ENCODE measurements around the gene IL3.

IL3 gene

GRCh38 chr5:132012371-132013005, 48.0 kb upstream of the IL3 start:
- Histone ChIP-seq H3K4me3 (ENCODE audit: low read length in 2 of 2) (no peak overlapping the region), H3K9me3 (replicated peaks in 1 of 2; ENCODE audit: control insufficient read depth in 2 of 2, insufficient read depth in 1 of 2, low read depth in 1 of 2, low read length in 2 of 2) (no peaks in the 10 kb centered on the region), H2AFZ (ENCODE audit: low read length) (no peak overlapping the region), H3K9ac (ENCODE audit: low read depth, low read length, poor library complexity) (no peak overlapping the region), H3K27me3 (ENCODE audit: control insufficient read depth in 3 of 3, insufficient read depth in 3 of 3, low read depth in 1 of 3, low read length in 3 of 3) (peaks cover 4 to 49% (median 33%) of the 10 kb centered on the region in 3 experiments), H2BK5ac (ENCODE audit: low read length) (no peak overlapping the region), H2BK15ac (ENCODE audit: low read length) (no peak overlapping the region), H3K4ac (ENCODE audit: low read length) (no peak overlapping the region), H2BK12ac (ENCODE audit: low read length) (no peak overlapping the region), H2BK120ac (ENCODE audit: low read depth, low read length) (no peak overlapping the region), H3K23ac (ENCODE audit: low read depth, low read length, poor library complexity) (no peak overlapping the region), H3K36me3 (replicated peaks in 1 of 2; ENCODE audit: control insufficient read depth in 2 of 2, insufficient read depth in 2 of 2, low read length in 2 of 2) (no peaks in the 10 kb centered on the region), H3K18ac (ENCODE audit: low read length) (no peak overlapping the region), H3K27ac (replicated peaks; ENCODE audit: low read length) (no peak overlapping the region), H3K4me1 (ENCODE audit: control insufficient read depth in 2 of 2, insufficient read depth in 1 of 2, low read depth in 1 of 2, low read length in 2 of 2) (peaks cover 4 to 5% of the 10 kb centered on the region in 2 donors), H3K4me2 (ENCODE audit: insufficient read depth, low read length, poor library complexity, severe bottlenecking) (no peak overlapping the region), H4K8ac (ENCODE audit: low read depth, low read length) (no peak overlapping the region), H2AK5ac (ENCODE audit: low read depth, low read length) (no peak overlapping the region), H3K14ac (ENCODE audit: low read length) (no peak overlapping the region), H3K79me1 (ENCODE audit: low read depth, low read length) (no peaks in the 10 kb centered on the region), H4K91ac (ENCODE audit: low read depth, low read length, poor library complexity) (no peak overlapping the region)
- DNase-seq (ENCODE audit: low spot score) = peak; percentile 72
- WGBS, 2 donors (ENCODE audit: extremely low coverage in 2 of 2, insufficient read length in 2 of 2, insufficient replicate concordance in 1 of 2) = no CpG with 5 or more reads among the region's 7 CpGs

GRCh38 chr5:132013006-132013689, 47.3 kb upstream of the IL3 start:
- Histone ChIP-seq H2AFZ (ENCODE audit: low read length) (no peak overlapping the region), H3K79me1 (ENCODE audit: low read depth, low read length) (no peaks in the 10 kb centered on the region), H3K36me3 (replicated peaks in 1 of 2; ENCODE audit: control insufficient read depth in 2 of 2, insufficient read depth in 2 of 2, low read length in 2 of 2) (no peaks in the 10 kb centered on the region), H3K14ac (ENCODE audit: low read length) (no peak overlapping the region), H2AK5ac (ENCODE audit: low read depth, low read length) (no peak overlapping the region), H3K27me3 (ENCODE audit: control insufficient read depth in 3 of 3, insufficient read depth in 3 of 3, low read depth in 1 of 3, low read length in 3 of 3) (peaks cover 4 to 49% (median 33%) of the 10 kb centered on the region in 3 experiments), H4K8ac (ENCODE audit: low read depth, low read length) (no peak overlapping the region), H3K4me1 (ENCODE audit: control insufficient read depth in 2 of 2, insufficient read depth in 1 of 2, low read depth in 1 of 2, low read length in 2 of 2) (peaks cover 4 to 5% of the 10 kb centered on the region in 2 donors), H2BK12ac (ENCODE audit: low read length) (no peak overlapping the region), H3K18ac (ENCODE audit: low read length) (no peak overlapping the region), H2BK120ac (ENCODE audit: low read depth, low read length) (no peak overlapping the region), H3K23ac (ENCODE audit: low read depth, low read length, poor library complexity) (no peak overlapping the region), H2BK5ac (ENCODE audit: low read length) (no peak overlapping the region), H2BK15ac (ENCODE audit: low read length) (no peak overlapping the region), H3K4me3 (ENCODE audit: low read length in 2 of 2) (no peak overlapping the region), H3K4me2 (ENCODE audit: insufficient read depth, low read length, poor library complexity, severe bottlenecking) (no peak overlapping the region), H4K91ac (ENCODE audit: low read depth, low read length, poor library complexity) (no peak overlapping the region), H3K9me3 (replicated peaks in 1 of 2; ENCODE audit: control insufficient read depth in 2 of 2, insufficient read depth in 1 of 2, low read depth in 1 of 2, low read length in 2 of 2) (no peaks in the 10 kb centered on the region), H3K9ac (ENCODE audit: low read depth, low read length, poor library complexity) (peak overlapping the region; percentile 32), H3K27ac (replicated peaks; ENCODE audit: low read length) (no peak overlapping the region), H3K4ac (ENCODE audit: low read length) (no peak overlapping the region)
- WGBS, 2 donors (ENCODE audit: extremely low coverage in 2 of 2, insufficient read length in 2 of 2, insufficient replicate concordance in 1 of 2) = no CpG with 5 or more reads among the region's 5 CpGs
- DNase-seq (ENCODE audit: low spot score) = no peak

DNA sequence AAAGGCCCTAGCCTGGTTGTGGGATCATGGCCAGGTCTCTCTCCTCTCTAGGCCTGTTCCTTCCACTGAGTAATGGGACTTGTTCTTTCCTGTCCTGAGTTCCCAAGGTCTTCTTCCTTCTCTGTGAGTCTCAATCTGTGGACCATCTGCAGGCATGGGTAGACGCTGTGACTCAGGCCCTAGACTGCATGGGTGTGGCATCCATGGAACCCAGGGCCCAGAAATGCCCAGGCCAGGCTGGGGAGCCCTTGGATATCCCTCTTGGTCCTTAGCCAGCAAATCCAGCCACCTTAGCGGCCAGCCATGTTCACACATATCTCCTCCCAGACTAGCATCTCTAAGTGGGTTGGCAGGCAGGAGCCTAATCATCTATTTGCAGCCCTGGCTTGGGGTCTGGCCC, 46.7 kb upstream of the IL3 start:
- no peak overlapping the region for H2BK15ac ChIP-seq (ENCODE audit: low read length)
- no peak overlapping the region for H3K27ac ChIP-seq (replicated peaks; ENCODE audit: low read length)
- no peak overlapping the region for H3K4me2 ChIP-seq (ENCODE audit: insufficient read depth, low read length, poor library complexity, severe bottlenecking)
- no peak overlapping the region for H3K23ac ChIP-seq (ENCODE audit: low read depth, low read length, poor library complexity)
- no peak overlapping the region for H2BK12ac ChIP-seq (ENCODE audit: low read length)
- H2BK5ac ChIP-seq (ENCODE audit: low read length) = no peak overlapping the region
- no peak overlapping the region for H2BK120ac ChIP-seq (ENCODE audit: low read depth, low read length)
- no peak overlapping the region for H3K4me3 ChIP-seq (ENCODE audit: low read length in 2 of 2)
- H3K27me3 ChIP-seq (ENCODE audit: control insufficient read depth in 3 of 3, insufficient read depth in 3 of 3, low read depth in 1 of 3, low read length in 3 of 3) = peaks cover 4 to 47% (median 33%) of the 10 kb centered on the region in 3 experiments
- peak overlapping the region; percentile 32 for H3K9ac ChIP-seq (ENCODE audit: low read depth, low read length, poor library complexity)
- no peak overlapping the region for H3K4ac ChIP-seq (ENCODE audit: low read length)
- H3K18ac ChIP-seq (ENCODE audit: low read length) = no peak overlapping the region
- no peak overlapping the region for H4K8ac ChIP-seq (ENCODE audit: low read depth, low read length)
- H3K79me1 ChIP-seq (ENCODE audit: low read depth, low read length) = no peaks in the 10 kb centered on the region
- H4K91ac ChIP-seq (ENCODE audit: low read depth, low read length, poor library complexity) = no peak overlapping the region
- H3K14ac ChIP-seq (ENCODE audit: low read length) = no peak overlapping the region
- H2AK5ac ChIP-seq (ENCODE audit: low read depth, low read length) = no peak overlapping the region
- H2AFZ ChIP-seq (ENCODE audit: low read length) = no peak overlapping the region
- no peaks in the 10 kb centered on the region for H3K36me3 ChIP-seq (replicated peaks in 1 of 2; ENCODE audit: control insufficient read depth in 2 of 2, insufficient read depth in 2 of 2, low read length in 2 of 2)
- no peaks in the 10 kb centered on the region for H3K9me3 ChIP-seq (replicated peaks in 1 of 2; ENCODE audit: control insufficient read depth in 2 of 2, insufficient read depth in 1 of 2, low read depth in 1 of 2, low read length in 2 of 2)
- H3K4me1 ChIP-seq (ENCODE audit: control insufficient read depth in 2 of 2, insufficient read depth in 1 of 2, low read depth in 1 of 2, low read length in 2 of 2) = peaks cover 4 to 5% of the 10 kb centered on the region in 2 donors
- no CpG with 5 or more reads among the region's 2 CpGs for WGBS, 2 donors (ENCODE audit: extremely low coverage in 2 of 2, insufficient read length in 2 of 2, insufficient replicate concordance in 1 of 2)
- no peak for DNase-seq (ENCODE audit: low spot score)

DNA sequence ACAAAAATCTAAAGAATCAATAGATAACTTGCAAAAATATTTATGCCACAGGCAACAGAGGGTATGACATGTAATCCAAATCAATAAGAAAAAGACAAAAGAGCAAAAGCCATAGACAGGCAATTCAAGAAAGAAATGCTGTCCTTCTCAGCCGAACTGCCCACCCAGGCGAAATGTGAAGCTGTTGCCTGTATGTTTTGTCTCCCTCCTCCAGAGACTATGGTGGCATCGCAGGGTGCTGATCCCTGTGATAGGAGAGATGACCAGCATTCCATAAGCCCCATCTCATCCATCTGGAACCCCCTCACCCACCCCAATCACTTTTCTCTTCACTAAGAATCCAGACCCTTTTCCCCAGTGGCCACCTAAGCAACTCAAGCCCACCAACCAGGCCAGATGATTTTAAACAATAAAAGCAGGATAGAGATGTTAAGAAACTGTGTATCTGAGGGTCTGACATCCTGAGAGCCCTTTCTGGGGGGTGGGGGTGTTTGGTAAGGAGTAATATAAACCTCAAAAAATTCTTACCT, 43.7 kb upstream of the IL3 start:
- H2BK12ac ChIP-seq (ENCODE audit: low read length) = no peak overlapping the region
- no peak overlapping the region for H3K4ac ChIP-seq (ENCODE audit: low read length)
- no peak overlapping the region for H2BK15ac ChIP-seq (ENCODE audit: low read length)
- no peak overlapping the region for H2AK5ac ChIP-seq (ENCODE audit: low read depth, low read length)
- no peak overlapping the region for H3K4me2 ChIP-seq (ENCODE audit: insufficient read depth, low read length, poor library complexity, severe bottlenecking)
- no peak overlapping the region for H3K4me3 ChIP-seq (ENCODE audit: low read length in 2 of 2)
- H3K9me3 ChIP-seq (replicated peaks in 1 of 2; ENCODE audit: control insufficient read depth in 2 of 2, insufficient read depth in 1 of 2, low read depth in 1 of 2, low read length in 2 of 2) = no peaks in the 10 kb centered on the region
- no peak overlapping the region for H3K27ac ChIP-seq (replicated peaks; ENCODE audit: low read length)
- no peak for DNase-seq (ENCODE audit: low spot score)
- H3K4me1 ChIP-seq (ENCODE audit: control insufficient read depth in 2 of 2, insufficient read depth in 1 of 2, low read depth in 1 of 2, low read length in 2 of 2) = no peaks in the 10 kb centered on the region
- H3K9ac ChIP-seq (ENCODE audit: low read depth, low read length, poor library complexity) = no peak overlapping the region
- H3K18ac ChIP-seq (ENCODE audit: low read length) = no peak overlapping the region
- H2BK120ac ChIP-seq (ENCODE audit: low read depth, low read length) = no peak overlapping the region
- H3K36me3 ChIP-seq (replicated peaks in 1 of 2; ENCODE audit: control insufficient read depth in 2 of 2, insufficient read depth in 2 of 2, low read length in 2 of 2) = no peaks in the 10 kb centered on the region
- WGBS, 2 donors (ENCODE audit: extremely low coverage in 2 of 2, insufficient read length in 2 of 2, insufficient replicate concordance in 1 of 2) = no CpG with 5 or more reads among the region's 3 CpGs
- H3K14ac ChIP-seq (ENCODE audit: low read length) = no peak overlapping the region
- no peak overlapping the region for H4K8ac ChIP-seq (ENCODE audit: low read depth, low read length)
- H2BK5ac ChIP-seq (ENCODE audit: low read length) = no peak overlapping the region
- no peaks in the 10 kb centered on the region for H3K79me1 ChIP-seq (ENCODE audit: low read depth, low read length)
- no peak overlapping the region for H4K91ac ChIP-seq (ENCODE audit: low read depth, low read length, poor library complexity)
- H2AFZ ChIP-seq (ENCODE audit: low read length) = no peak overlapping the region
- H3K23ac ChIP-seq (ENCODE audit: low read depth, low read length, poor library complexity) = no peak overlapping the region
- peaks cover 0 to 18% (median 7%) of the 10 kb centered on the region in 3 experiments for H3K27me3 ChIP-seq (ENCODE audit: control insufficient read depth in 3 of 3, insufficient read depth in 3 of 3, low read depth in 1 of 3, low read length in 3 of 3)
